Osteoblast (primary cell): ENCODE measurements around the gene ZNF491. TPM values are rescaled to one million over a fixed set of nuclear protein-coding genes. Genes with fewer than 3 reads are reported as not detected.
"Not testable (repeated sequence)": the region's sequence is repeated elsewhere in the genome, so short reads cannot be mapped to it uniquely, and the experiment has no call there.

ENCODE experiments used
- DNase-seq: peaks from one replicate; pipeline ENCODE4 v3.0.0; 2011; ENCODE audit warnings: low spot score, mixed read lengths; ENCODE audit not compliant: insufficient read length; ENCODE audit errors: missing footprints
- H2AFZ ChIP-seq: 2 replicates; pipeline ENCODE4 v1.6.0; 2011; ENCODE audit warnings: mild to moderate bottlenecking, low read length
- H3K27ac ChIP-seq: 2 replicates; pipeline ENCODE4 v1.5.1; 2011; ENCODE audit warnings: mild to moderate bottlenecking, low read depth, low read length, moderate library complexity
- H3K27me3 ChIP-seq: 2 replicates; pipeline ENCODE4 v1.6.0; 2012; ENCODE audit warnings: mild to moderate bottlenecking, control low read depth, inconsistent platforms, low read length, moderate library complexity; ENCODE audit not compliant: insufficient read depth
- H3K36me3 ChIP-seq: 2 replicates; pipeline ENCODE4 v1.5.1; 2011; ENCODE audit warnings: mild to moderate bottlenecking, low read length, control low read depth, moderate library complexity; ENCODE audit not compliant: insufficient read depth
- H3K4me1 ChIP-seq: 2 replicates; pipeline ENCODE4 v1.5.1; 2011; ENCODE audit warnings: mild to moderate bottlenecking, low read length, control low read depth, moderate library complexity; ENCODE audit not compliant: insufficient read depth
- H3K4me2 ChIP-seq: 2 replicates; pipeline ENCODE4 v1.6.0; 2011; ENCODE audit warnings: mild to moderate bottlenecking, low read length; ENCODE audit not compliant: insufficient read depth
- H3K4me3 ChIP-seq: fragments of 200-600 bp; sonication (generic); 3 replicates; pipeline ENCODE4 v1.5.1; 2012; ENCODE audit warnings: mild to moderate bottlenecking, low read length, inconsistent platforms; ENCODE audit not compliant: insufficient read depth
- H3K79me2 ChIP-seq: 2 replicates; pipeline ENCODE4 v1.6.0; 2012; ENCODE audit warnings: mild to moderate bottlenecking, low read length, control low read depth, inconsistent platforms; ENCODE audit not compliant: insufficient read depth
- H3K9me3 ChIP-seq: 2 replicates; pipeline ENCODE4 v1.5.1; 2011; ENCODE audit warnings: low read depth, low read length, control low read depth
- H4K20me1 ChIP-seq: 2 replicates; pipeline ENCODE4 v1.6.0; 2012; ENCODE audit warnings: mild to moderate bottlenecking, low read length, control low read depth; ENCODE audit not compliant: insufficient read depth
- total RNA-seq: library from RNA; depleted of rRNA; stranded (reverse); fragments of >200 nt; gene quantifications from 2 replicates; pipeline ENCODE4 v1.2.3, GENCODE V29; 2012
- TF ChIP-seq, protein P1 (sequence below): IDR thresholded peaks from 2 replicates; pipeline ENCODE4 v1.5.1; 2011; ENCODE audit warnings: mild to moderate bottlenecking, low read depth, low read length, moderate library complexity; ENCODE audit errors: extremely low read depth

The ZNF491 gene
- total RNA-seq, 1 donor: 4.3 TPM

DNA sequence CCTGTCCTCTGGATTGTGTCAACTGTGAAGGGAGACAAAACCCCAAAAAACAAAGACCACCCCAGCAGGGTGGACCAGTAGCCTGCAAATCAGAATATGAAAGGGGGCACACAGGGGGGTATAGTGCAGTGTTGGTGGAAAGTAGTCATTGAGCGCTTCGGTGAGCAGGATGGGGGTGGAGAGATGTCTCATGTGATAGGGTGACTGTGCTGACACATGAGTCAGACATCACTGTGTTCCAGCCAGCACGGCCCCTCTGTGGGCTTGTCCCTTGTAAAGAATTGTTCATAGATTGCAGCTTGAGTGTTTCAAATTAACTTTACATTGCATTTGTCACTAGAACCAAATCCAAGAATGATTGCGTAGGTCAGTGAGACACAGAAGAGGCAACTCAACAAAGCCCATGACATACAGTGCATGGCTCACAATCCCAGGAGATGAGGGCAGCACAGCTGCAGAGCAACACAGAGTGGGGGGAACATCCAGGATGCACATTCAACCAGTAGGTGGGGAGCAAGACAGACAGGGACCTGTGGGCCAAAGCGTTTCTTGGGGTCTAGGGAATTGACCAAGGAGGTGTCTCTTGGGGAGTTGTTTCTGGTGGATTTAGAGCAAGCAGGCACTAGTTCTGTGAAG is 23.3 kb downstream of the ZNF491 start:
- H2AFZ ChIP-seq: no peak overlapping the region
- H3K36me3 ChIP-seq: peaks cover 8% of the 10 kb centered on the region
- no peaks in the 10 kb centered on the region for H4K20me1 ChIP-seq
- H3K27me3 ChIP-seq: no peaks in the 10 kb centered on the region
- H3K4me3 ChIP-seq: no peak overlapping the region
- TF ChIP-seq, protein P1, sequence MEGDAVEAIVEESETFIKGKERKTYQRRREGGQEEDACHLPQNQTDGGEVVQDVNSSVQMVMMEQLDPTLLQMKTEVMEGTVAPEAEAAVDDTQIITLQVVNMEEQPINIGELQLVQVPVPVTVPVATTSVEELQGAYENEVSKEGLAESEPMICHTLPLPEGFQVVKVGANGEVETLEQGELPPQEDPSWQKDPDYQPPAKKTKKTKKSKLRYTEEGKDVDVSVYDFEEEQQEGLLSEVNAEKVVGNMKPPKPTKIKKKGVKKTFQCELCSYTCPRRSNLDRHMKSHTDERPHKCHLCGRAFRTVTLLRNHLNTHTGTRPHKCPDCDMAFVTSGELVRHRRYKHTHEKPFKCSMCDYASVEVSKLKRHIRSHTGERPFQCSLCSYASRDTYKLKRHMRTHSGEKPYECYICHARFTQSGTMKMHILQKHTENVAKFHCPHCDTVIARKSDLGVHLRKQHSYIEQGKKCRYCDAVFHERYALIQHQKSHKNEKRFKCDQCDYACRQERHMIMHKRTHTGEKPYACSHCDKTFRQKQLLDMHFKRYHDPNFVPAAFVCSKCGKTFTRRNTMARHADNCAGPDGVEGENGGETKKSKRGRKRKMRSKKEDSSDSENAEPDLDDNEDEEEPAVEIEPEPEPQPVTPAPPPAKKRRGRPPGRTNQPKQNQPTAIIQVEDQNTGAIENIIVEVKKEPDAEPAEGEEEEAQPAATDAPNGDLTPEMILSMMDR: no peak
- H3K79me2 ChIP-seq: peaks cover 7% of the 10 kb centered on the region
- no peak overlapping the region for H3K4me2 ChIP-seq
- H3K4me1 ChIP-seq: no peaks in the 10 kb centered on the region
- H3K9me3 ChIP-seq: no peaks in the 10 kb centered on the region
- peak overlapping the region; percentile 32 for H3K27ac ChIP-seq
- DNase-seq: peak; percentile 43

DNA sequence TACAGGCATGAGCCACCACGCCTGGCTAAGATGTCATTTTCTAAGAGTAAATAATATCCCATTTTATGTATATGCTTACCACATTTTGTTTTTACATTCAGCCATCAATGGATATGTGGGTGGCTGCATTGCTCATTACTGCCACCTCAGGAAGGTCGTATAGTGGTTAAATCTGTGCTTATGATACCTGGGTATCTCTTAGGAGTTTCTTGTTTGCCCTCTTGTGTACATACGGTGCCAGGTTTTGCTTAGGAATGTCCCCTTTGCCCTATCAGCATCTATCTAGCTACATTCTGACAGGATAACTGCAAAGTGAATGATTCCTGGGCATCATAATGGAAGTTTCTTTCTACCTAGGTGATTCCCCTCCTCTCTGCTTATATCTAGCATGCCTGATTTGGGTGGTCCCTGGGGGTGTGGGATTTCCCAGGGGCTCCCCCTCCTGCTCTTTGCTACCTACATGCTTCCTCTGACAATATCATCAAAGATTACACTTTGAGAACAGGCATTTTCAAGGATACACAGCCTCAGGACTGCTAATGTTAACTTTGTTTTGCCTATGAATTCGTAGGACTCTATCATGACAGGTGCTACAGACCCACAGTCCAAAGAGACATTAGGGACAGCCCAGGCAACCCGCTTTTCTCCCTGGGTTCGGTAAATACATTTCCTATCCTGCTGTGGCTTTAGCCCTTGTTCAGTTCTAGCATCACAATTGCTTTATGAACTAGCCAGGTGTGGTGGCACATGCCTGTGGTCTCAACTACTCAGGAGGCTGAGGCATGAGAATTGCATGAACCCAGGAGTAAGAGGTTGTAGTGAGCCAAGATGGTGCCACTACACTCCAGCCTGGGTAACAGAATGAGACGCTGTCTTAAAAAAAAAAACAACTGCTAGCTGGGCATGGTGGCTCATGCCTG is 30.9 kb downstream of the ZNF491 start:
- DNase-seq, H3K27ac ChIP-seq, H3K4me2 ChIP-seq, H3K27me3 ChIP-seq, H2AFZ ChIP-seq, H3K4me3 ChIP-seq, H3K4me1 ChIP-seq, H4K20me1 ChIP-seq: not testable (repeated sequence)
- peaks cover 26% of the 10 kb centered on the region for H3K36me3 ChIP-seq
- H3K79me2 ChIP-seq: peaks cover 11% of the 10 kb centered on the region
- H3K9me3 ChIP-seq: peaks cover 30% of the 10 kb centered on the region

DNA sequence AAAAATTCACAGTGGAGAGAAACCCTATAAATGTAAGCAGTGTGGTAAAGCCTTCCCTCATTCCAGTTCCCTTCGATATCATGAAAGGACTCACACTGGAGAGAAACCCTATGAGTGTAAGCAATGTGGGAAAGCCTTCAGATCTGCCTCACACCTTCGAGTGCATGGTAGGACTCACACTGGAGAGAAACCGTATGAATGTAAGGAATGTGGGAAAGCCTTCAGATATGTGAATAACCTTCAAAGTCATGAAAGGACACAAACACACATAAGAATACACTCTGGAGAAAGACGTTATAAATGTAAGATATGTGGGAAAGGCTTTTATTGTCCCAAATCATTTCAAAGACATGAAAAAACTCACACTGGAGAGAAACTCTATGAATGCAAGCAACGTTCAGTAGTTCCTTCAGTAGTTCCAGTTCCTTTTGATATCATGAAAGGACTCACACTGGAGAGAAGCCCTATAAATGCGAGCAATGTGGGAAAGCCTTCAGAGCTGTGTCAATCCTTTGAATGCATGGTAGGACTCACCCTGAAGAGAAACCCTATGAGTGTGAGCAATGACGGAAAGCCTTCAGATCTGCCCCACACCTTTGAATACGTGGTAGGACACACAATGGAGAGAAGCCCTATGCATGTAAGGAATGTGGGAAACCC is 34.1 kb downstream of the ZNF491 start:
- peaks cover 26% of the 10 kb centered on the region for H3K36me3 ChIP-seq
- no peak overlapping the region for H3K4me3 ChIP-seq
- peaks cover 43% of the 10 kb centered on the region for H3K9me3 ChIP-seq
- DNase-seq: no peak
- H3K4me2 ChIP-seq: no peak overlapping the region
- no peaks in the 10 kb centered on the region for H3K27me3 ChIP-seq
- no peak overlapping the region for H2AFZ ChIP-seq
- no peaks in the 10 kb centered on the region for H3K4me1 ChIP-seq
- TF ChIP-seq, protein P1: no peak
- H4K20me1 ChIP-seq: no peaks in the 10 kb centered on the region
- peaks cover 7% of the 10 kb centered on the region for H3K79me2 ChIP-seq
- no peak overlapping the region for H3K27ac ChIP-seq

DNA sequence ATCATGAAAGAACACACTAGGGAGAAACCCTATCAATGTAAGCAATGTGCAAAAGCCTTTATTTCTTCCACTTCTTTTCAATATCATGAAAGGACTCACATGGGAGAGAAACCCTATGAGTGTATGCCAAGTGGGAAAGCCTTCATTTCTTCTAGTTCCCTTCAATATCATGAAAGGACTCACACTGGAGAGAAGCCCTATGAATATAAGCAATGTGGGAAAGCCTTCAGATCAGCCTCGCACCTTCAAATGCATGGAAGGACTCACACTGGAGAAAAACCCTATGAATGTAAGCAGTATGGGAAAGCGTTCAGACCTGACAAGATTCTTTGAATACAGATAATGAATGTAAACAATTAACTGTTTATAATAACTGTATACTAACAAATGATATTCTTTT is 35.2 kb downstream of the ZNF491 start:
- H3K4me2 ChIP-seq: no peak overlapping the region
- H3K4me3 ChIP-seq: no peak overlapping the region
- H3K4me1 ChIP-seq: no peaks in the 10 kb centered on the region
- TF ChIP-seq, protein P1: no peak
- H3K79me2 ChIP-seq: peaks cover 4% of the 10 kb centered on the region
- H4K20me1 ChIP-seq: no peaks in the 10 kb centered on the region
- H3K9me3 ChIP-seq: peaks cover 46% of the 10 kb centered on the region
- DNase-seq: no peak
- peaks cover 26% of the 10 kb centered on the region for H3K36me3 ChIP-seq
- H3K27me3 ChIP-seq: no peaks in the 10 kb centered on the region
- no peak overlapping the region for H2AFZ ChIP-seq
- H3K27ac ChIP-seq: no peak overlapping the region

DNA sequence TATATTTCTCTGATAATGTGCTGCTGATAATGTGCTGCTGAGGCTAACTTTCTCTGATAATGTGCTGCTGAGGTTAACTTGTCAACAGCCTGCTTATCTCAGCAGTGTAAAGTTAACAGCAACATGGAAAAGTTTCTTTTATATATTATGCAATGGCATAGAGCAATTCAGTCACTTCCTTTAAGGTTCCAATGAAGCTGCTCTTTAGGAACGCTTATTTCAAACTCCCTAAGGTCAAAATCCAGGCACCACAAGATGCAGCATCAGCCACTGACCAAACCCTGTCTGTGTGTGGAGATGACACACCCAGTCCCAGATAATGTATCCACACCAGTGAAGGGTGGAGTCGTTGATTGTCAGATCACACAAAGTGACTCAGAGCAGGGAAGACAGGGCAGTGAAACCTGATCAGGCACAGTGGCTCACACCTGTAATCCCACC is 37.3 kb downstream of the ZNF491 start:
- H3K9me3 ChIP-seq: peaks cover 44% of the 10 kb centered on the region
- H3K4me1 ChIP-seq, H3K27me3 ChIP-seq, H4K20me1 ChIP-seq, DNase-seq, H3K27ac ChIP-seq, H3K4me2 ChIP-seq, H3K4me3 ChIP-seq, H3K79me2 ChIP-seq, H2AFZ ChIP-seq: not testable (repeated sequence)
- H3K36me3 ChIP-seq: peaks cover 26% of the 10 kb centered on the region
